Fibroblast of gingiva (primary cell): ENCODE data around the gene OTUD3.
"Not testable (repeated sequence)": the region's sequence is repeated elsewhere in the genome, so short reads cannot be mapped to it uniquely, and the experiment has no call there.

ENCODE experiments used
- DNase-seq: peaks from one replicate; pipeline ENCODE4 v3.0.0-alpha.2; 2011; ENCODE audit warnings: low read depth

Gene OTUD3

DNA sequence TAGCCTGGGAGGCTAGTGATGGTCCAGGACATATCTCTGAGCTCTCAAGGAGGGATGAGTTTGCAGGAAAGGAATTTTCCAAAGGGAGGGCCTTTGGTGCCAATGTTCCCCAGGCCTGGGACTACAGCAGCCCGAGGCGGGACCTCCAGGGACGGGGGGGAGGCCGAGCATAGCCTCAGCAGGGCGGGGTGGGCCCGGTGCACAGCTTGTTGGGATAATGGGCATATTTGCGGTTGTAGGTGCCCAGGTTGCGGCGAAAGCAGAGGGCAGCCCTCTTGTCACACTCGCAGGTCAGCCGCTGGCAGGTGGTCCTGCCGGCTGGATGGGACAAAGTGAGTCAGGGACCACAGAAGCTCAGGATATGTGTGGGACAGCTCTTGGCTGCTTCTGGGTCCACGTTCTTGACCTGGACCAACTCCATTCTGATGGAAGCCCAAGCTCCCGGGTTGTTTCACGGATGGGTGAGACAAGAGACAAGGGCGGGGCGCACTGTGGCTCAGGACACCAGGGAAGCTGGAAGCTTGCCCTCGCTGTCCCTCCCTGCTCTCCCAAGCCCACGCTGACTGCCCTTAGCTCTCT is 38.0 kb downstream of the OTUD3 start:
- no peak for DNase-seq

DNA sequence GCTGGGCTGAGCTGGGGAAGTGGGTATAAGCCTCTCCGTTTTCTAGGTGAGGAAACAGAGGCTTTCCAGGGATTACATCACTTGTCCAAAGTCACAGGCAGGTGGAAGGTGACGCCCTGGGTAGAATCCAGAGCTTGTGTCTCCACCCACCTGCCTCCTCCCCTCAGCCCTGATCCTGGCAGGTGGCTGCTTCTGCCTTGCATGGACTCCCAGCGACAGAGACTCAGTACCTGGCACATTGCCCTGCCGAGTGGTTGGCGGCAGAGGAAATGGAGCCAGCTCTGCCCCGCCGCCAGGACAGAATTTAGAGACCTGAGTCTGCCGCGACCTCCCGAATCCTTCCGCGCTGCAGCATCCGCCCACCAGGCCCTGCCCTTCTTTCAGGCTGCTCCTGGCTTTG is 39.1 kb downstream of the OTUD3 start:
- DNase-seq: no peak

DNA sequence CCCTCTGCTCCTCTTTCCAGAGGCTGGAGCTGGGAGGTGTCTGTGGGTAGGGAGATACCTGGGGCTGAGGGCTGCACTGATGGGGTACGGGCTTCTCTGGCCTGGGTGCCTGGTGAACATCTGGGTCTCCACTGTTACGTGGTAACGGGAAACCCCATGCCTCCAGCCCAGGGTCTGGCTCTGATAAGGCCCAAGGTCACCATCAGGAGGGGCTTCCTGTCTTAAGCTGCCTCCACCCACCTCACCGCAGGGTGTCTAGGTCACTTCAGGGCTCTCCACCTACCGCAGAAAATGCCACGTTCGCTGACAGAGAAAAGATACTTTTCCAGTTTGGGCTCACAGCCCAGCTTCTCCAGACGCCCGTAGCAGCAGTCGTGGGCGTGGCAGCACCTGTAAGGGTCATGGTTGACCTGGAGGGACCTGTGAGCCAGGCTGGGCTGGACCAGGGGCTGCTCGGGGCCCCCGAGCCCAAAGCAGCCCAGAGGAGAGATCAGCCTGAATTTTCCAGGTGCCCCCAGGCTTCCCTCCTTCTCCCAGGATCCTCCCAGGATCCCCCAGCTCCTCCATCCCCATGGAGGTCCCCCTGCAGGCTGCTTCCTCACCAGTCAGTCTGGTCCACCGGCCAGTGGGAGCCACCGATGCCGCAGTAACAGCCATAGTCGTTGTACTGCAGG is 40.0 kb downstream of the OTUD3 start:
- DNase-seq: no peak

DNA sequence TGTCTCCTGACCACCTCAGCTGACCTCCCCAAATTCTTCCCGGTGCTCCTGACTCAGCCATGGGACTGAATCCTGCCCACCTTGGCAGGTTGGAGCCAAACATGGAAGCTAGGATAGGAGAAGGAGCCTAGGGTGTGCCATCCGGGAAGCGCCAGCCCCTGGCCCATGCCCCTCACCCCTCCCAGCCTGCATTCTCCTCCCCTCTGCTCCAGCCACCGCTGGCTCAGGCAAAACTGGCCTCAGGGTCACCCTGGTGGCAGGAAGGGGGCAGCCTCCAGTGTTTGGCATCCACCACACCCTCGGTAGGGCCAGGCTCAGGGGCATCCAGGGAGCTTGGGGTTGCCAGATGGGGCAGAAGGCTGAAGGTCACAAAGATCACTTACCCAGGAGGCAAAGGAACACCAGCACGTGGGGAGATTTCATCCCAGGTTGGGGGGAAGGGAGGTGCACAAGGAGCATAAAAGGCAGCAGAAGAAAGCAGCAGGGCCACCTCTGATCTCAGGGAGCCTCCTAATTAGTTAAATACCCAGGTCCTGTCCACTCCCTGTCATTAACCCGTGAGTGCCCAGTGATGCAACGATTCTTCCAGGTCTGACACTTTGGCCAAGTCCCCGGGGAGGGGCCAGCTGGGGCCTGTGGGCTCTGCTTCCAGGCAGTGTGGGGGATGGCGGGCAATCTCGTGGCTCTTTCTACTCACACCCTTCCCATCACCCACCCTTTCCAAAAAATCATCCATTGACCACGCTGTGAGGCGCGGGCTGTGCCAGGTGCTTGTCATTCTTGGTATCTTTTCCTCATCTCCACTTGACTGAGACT is 41.1 kb downstream of the OTUD3 start, which contains the start of gene PLA2G2E:
Gene PLA2G2E (minus strand): TSS at position 481 of the 816 bp plus-strand sequence. CDS start 58 bp downstream, at position 423.
- no peak for DNase-seq

DNA sequence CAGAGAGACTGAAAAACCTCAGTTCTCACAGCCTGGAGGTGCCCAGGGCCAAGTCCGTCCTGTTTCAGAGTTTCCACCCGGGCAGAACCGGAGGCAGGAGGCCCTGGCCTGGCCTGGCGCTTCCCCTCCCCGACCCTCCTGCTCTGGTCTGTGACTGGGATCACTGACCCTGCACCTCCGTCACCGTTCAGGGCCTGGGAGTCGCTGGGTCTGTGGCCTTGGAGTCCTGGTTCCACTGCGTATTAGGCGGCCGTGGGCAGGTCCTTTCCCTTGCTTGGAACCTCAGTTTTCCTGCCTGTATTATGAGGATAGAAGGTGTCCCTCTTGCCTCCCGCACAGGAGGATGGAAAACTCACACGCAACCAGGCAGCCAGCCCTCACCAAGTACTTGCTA is 41.8 kb downstream of the OTUD3 start:
- no peak for DNase-seq

DNA sequence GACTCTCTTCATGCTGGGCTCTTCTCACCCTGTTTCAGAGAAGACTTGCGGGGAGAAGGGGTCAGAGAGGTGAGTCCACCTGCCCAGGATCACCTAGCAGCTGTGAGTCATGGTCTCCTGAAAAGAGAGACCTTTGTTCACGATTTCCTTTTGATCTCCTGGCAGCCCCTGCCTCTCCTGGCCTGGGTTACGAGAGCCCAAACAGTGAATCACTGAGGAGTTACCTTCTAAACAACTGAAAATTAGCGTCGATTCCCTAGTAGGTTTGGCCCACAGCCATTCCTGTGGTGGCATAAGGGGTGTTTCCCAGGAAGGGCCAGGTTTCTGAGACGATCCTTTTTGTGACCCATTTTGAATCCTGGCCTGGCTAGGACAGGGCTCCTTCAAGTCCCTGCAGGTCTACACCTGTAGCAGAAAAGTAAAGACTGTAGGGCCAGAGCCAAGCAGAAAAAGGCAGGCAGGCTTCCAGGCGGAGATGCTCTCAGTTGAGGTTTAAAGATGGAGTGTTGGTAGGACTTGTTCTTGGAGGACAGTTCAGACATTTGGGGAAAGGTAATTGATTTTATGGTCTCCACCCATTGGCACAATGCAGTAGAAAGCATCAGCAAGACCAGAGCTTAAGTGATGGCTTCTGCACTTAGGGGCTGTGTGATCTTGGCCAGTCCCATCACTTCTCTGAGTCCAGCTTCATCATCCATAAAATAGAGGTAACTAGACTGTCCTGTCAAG is 43.3 kb downstream of the OTUD3 start:
- DNase-seq: no peak

DNA sequence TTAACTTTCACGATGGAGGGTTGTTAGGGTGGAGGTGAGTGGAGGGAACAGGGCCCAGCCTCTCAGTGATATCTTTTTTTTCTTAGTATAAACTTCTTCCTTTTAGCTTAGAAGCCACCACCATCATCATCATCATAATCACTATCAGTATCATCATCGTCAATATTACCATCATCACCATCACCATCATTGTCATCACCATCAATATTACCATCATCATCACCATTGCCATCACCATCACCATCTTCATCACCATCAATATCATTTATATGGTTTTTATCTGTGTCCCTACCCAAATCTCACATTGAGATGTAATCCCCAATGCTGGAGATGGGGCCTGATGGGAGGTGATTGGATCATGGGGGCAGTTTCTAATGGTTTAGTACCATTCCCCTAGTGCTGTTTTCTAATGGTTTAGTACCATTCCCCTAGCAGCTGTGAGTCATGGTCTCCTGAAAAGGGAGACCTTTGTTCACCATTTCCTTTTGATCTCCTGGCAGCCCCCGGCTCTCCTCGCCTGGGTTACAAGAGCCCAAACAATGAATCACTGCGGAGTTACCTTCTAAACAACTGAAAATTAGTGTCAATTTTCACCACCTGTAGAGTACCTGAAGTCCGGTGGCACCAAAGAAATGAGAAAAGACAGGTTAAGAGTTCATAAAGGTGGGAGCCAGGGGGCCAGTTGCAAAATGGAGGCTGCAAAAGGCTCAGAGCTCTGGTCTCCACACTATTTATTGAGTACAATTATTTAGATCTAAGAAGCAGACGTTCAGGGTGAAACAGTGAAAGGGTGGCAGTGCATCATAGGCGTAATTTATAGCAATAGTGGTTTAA is 44.3 kb downstream of the OTUD3 start:
- DNase-seq: no peak

DNA sequence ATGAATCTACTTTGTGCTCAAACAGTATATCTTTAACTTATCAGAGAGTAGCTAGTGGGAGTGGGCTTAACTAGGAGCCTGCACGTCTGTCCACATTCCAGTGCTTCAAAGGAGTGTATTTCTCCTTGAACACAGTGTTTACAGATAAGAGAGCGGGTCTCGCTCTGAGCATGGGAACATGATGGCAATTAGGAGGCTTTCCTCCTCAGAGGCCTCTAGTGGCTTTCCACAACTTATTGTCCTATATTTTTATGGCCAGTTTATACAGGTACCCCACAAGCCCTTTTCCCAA is 44.9 kb downstream of the OTUD3 start:
- not testable (repeated sequence) for DNase-seq

DNA sequence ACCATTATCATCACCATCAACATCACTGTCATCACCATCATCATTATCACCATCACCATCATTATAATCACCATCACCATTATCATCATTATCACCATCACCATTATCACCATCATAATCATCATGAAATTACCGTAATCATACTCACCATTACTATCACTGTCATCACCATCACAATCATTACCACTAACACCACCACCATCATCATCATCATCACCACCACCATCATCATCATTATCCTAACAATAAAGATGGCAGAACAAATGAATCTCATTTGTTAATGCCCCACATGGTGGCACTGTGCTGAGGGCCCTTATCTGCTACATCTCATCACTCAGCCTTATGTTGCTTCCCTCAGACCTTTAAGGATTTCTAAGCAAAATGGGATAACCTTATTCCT is 50.7 kb downstream of the OTUD3 start:
- no peak for DNase-seq

DNA sequence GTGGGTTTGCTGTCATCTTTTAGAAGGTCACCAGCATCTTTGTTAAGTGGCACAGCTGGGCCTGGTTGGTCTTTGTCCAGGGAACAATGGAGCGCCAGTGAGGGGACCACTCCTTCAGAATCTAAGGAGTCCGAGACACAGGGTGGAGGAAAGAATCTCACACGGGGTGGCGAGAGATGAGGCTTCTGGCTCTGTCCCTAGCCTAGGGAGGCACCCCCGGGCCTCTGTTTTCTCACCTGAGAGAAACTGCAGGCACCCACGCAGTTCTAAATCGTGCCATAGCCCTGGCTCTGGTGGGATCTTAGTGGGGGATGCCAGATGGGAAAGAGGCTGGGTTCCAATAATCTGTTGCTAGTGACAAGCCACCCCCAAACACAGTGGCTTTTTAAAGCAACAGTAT is 52.1 kb downstream of the OTUD3 start:
- no peak for DNase-seq

DNA sequence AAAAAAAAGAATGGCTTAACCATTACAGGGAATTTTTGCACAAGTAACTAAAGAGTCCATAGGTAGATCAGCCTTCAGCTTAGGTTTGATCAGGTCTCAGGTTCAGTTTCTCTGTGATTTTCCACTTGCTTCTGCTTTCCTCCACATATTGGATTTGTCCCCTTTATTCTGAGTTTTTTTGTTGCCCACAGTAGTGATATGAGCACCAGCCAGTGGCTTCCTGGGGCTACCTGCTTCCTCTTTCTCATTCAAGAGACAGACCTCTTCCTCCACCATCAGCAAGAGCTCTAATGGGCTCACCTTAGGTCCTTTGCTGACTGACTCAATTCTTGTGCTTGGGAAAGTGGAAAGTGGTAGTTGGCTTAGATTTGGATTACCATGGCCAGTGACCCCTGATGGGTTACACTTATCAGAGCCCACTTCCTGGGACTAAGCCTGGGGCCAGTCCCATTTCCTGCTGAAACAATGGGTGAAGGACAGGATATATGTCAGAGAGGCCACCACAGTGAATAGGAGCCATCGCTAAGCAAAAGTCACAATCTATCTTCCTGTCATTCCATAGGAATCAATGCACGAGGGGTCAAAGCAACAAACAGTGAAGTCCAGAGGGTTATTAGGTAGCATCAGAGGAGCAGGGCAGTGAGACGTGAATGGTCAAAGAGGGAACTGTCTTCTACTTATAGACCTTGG is 54.0 kb downstream of the OTUD3 start:
- no peak for DNase-seq

DNA sequence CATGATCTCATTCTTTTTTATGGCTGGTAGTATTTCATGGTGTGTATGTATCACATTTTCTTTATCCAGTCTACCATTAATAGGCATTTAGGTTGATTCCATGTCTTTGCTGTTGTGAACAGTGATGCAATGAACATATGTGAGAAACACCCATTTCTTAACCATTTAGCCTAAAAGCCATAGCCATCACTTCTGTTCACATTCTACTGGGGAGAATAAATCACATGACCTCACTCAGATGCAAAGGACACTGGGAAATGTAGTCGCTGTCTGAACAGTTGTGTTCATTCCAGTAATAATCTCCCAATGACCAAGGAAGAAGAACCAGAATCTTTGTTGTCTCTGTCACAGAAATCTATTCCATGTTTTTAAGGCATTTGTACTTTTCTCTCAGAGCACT is 56.3 kb downstream of the OTUD3 start:
- DNase-seq: no peak

DNA sequence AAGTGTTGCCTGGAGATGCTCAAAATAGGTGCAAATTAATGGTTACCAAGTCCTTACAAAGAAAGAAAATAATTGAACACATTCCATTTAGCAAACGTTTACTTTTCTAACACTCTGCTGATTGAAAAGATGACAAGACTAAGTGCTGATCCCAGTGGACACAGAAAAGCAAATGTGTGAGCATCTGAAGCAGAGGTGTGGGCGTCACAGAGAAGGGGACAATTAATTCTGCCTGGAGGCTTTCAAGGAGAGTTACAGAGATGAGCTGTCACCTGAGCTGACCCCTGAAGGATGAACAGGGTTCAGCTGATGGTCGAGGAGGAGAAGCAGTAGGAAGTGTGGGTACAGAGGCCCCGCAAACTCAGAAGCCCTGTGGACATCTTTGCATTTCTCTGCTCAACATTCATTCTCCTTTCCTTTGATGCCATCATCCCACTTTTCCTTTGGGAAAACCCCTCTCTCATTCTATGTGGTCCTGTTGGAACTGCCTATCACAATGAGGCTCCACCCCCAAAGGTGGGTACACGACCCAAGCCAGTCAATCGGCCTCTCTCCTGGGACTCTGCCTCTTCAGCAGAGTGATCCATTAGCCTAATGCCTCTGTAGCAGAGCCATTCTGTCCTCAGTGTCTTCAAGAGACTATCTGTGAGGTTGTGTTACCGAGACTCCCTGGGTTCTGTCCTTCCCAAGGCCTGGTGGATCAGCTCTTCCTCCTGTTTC is 58.5 kb downstream of the OTUD3 start:
- DNase-seq: no peak

DNA sequence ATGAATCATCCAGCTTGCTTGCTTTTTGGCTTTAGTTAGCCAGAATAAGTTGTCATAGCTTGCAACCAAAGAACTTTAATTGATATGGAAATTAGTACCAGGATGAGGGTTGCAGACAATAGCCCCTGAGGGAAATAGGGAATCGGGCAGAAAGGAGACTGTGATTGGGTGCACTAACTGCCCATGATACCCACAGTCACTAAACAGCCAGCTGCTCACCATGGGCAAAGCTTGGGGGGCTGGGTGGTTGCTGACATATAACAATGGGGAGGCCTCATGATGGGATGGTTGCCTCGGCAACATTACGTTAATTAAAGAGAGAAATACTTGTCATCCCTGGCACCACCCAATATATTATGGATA is 59.0 kb downstream of the OTUD3 start:
- no peak for DNase-seq

DNA sequence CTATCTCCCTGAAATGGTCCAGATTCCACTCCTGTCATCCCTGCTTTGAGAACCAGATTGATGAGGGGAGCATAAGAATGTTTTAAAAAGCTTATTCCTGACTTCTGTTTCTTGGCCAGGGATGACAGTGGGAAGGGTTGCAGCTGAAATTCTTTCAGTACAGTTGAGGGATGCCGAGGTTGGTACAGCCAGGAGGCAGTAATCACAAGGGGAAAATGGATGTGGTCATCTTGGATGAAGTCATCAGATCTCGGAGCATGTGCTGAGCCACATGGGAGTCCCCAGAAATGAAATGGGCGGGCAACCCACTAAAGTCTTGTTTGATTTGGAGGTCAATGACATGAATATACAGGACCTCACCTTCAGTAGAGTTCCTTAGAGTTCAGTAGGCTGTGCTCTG is 59.9 kb downstream of the OTUD3 start:
- no peak for DNase-seq

DNA sequence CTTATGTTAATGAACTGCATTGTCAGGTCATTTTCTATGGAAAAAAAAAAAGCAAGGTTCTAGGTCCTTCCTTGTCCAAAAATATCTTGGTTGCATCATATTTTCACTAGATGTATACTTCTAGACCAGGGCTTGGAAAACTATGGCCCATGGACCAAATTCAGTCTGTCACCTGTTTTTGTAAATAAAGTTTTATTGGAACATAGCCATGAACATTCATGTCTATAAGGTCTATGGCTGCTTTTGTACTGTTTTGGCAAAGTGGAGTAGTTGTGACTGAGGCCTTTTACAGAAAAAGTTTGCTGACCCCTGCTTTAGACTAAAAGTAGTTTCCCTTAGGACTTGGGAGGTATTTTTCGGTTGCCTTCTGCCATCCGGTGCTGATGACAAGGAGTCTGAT is 60.5 kb downstream of the OTUD3 start:
- no peak for DNase-seq

DNA sequence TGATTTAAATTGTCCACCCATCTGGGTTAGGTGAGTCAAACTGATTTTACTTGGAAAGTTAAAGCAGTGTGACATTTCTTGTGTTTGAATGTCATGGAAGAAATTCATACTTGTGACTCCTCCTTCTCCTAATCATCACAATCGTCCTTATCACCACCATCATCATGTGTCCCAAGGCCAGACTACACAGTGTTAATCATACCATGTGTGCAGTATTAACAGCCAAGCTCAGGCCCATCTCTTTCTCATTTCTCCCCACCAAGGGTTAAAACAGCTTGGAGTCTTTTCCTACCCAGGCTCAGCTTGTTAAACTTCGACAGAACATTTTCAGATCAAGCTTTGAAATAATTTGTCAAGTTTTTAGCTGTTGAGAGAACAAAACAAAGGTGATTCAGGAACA is 63.7 kb downstream of the OTUD3 start:
- DNase-seq: no peak

DNA sequence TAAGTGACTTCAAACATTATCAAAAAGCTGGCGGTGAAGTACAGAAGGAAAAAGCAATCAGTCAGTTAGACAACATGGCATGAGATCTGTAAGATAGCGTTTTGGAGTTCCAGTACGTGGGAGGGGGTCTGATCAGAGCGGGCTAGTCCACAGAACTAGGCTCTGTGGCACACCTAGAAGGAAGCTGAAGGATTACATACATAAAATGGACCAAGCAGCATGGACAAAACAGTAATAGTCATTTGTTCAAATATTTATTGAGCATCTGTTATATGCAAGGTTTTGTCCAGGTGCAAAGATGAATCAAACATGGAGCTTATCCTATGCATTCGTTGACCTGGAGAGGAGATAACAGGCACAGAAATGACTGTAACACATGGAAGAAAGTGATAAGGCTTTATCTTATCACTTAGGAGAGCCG is 64.1 kb downstream of the OTUD3 start:
- no peak for DNase-seq

DNA sequence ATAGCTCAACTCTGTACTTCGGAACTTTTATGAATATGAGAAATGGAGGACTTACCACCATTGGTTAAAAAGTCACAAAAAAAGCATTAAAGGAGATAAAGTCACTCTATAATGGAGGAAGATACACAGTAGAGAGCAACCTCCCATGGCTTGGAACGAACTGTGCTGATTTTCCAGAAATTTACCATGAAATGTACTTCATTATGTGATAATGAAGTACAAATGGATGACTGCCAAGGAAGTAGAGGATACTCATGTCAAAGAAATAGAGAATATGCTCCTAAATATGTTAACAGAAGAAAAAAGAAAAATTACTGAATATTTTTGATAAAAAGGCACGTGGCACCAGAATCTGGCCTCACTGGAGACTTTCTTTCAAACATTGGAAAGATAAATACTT is 64.8 kb downstream of the OTUD3 start:
- no peak for DNase-seq

DNA sequence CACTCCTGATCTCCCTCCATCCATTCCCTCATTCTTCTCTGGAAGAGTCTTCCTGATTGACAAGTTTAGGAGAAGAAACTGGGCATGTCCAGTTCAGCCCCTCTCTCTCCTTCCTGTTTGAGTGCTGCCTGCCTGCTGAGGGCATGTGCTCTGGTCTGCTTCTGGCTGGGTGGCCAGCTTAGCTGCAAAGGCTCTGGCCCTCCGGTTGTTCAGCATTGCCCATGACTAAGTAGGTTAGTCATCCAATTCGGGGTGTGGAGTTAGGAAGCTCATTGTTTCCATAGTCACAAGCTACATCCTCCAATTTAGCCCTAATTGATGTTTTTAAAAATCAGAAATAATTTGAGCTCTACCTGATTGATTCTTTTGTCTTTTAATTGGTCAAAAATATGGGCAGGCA is 66.8 kb downstream of the OTUD3 start:
- peak; percentile 21 for DNase-seq

DNA sequence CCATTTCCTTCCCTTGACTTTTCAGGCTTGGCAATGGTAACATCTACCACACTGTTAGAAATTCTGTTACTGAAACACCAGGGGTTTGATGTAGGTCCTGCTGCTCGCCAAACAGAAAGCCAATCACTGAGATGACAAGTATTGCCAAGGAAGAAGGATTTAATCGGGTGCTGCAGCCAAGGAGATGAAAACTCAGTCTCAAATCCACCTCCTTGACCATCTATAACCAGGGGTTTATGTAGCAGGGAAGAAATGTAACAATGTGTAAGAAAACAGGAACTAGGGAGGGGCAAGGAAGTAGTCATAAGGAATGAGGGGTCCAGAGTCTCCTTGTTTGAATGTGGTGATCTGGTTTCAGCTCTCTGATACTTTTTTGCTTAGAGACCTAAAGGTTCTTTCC is 71.9 kb downstream of the OTUD3 start:
- DNase-seq: no peak
